ENCODE measurements around the gene HEG1.
A peak's percentile ranks its signal among the peaks of the same experiment; 100 is the strongest.

Gene HEG1

DNA sequence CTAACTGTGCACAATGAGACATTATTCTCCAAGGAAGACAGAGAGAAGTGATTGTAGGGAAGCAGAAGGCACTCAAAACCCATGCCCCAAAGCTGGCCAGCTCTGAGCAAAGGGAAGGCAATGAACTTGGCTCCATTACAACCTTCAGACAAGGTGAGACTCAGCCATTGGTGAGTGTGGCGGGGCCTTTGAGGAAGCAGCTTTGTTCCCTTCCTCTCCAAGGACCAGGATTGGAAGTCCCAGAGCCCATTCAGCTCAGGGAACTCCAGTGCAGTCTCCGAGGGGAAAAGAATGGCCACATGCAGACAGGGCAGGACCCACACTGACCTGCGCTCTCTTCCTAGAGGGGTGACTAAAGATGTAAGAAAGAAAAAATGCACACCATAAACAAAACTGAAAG, 23.1 kb downstream of the HEG1 start:
- H3K4me3 ChIP-seq (ENCODE audit: low read length), result no peak overlapping the region
- TF ChIP-seq, protein P1, sequence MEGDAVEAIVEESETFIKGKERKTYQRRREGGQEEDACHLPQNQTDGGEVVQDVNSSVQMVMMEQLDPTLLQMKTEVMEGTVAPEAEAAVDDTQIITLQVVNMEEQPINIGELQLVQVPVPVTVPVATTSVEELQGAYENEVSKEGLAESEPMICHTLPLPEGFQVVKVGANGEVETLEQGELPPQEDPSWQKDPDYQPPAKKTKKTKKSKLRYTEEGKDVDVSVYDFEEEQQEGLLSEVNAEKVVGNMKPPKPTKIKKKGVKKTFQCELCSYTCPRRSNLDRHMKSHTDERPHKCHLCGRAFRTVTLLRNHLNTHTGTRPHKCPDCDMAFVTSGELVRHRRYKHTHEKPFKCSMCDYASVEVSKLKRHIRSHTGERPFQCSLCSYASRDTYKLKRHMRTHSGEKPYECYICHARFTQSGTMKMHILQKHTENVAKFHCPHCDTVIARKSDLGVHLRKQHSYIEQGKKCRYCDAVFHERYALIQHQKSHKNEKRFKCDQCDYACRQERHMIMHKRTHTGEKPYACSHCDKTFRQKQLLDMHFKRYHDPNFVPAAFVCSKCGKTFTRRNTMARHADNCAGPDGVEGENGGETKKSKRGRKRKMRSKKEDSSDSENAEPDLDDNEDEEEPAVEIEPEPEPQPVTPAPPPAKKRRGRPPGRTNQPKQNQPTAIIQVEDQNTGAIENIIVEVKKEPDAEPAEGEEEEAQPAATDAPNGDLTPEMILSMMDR (IDR thresholded peaks at IDR 0.05; ENCODE audit: insufficient read depth, low read depth, low read length, missing control alignments), result no peak
- DNase-seq (ENCODE audit: low read depth), result no peak

DNA sequence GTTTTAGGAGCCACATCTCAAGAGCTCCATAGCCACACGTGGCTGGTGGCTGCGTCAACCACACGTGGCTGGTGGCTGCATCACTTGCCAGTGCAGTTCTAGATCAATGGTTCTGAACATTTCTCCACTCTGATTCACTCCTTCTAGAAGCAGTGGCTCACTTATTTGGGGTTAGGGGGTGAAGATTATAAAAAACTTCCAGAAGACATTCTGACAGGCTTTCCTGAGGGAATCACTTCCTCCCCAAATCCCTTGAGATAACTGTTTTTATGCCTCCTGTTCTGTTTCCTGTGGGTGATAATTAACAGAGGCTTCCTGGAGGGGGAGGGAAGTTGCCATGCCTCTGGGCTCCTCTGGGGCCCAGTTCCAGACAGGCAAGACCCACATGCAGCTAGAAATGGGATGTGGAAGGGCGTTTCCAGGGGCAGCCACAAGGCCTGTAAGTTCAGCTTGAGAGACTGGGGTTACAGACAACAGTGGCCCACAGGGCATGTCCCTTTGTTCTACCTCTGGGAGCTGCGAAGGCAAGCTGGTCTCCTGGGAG, 23.6 kb downstream of the HEG1 start:
- DNase-seq (ENCODE audit: low read depth), result no peak
- no peak overlapping the region for H3K4me3 ChIP-seq (ENCODE audit: low read length)
- TF ChIP-seq, protein P1 (IDR thresholded peaks at IDR 0.05; ENCODE audit: insufficient read depth, low read depth, low read length, missing control alignments), result no peak

DNA sequence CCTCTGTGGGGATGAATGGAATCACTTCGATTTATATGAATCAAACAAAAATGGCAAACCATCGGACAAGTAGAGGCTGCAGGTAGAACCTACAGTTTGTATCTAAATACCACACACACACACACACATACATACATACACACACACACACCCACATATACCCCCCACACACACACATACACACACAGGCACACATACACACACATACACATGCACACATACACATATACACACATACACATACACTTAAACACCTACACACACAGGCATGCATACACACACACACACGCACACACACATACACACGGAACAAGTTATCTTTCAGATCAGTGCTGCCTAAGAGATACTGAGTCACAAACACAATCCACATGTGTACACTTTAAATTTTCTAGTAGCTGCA, 24.3 kb downstream of the HEG1 start:
- no peak for DNase-seq (ENCODE audit: low read depth)
- TF ChIP-seq, protein P1 (IDR thresholded peaks at IDR 0.05; ENCODE audit: insufficient read depth, low read depth, low read length, missing control alignments), result no peak
- H3K4me3 ChIP-seq (ENCODE audit: low read length), result no peak overlapping the region

DNA sequence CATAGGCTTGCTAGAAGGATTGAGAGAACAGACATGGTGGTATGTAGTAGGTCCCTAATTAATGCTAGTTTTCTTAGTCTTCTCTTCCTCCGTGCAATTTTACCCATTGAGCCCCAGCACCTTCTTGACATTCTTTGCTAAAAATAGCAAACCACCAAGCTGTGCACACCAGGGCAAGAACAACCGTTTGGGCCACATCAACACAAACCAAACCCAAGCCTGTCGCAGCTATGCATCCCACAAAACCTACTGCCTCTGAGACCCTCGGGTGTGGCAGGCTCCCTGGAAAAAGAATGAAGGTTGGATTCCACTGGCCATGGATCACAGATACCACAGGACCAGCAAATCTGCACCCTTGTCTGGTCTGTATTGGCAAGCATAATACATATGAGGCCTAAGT, 27.1 kb downstream of the HEG1 start:
- no peak for DNase-seq (ENCODE audit: low read depth)
- no peak overlapping the region for H3K4me3 ChIP-seq (ENCODE audit: low read length)
- TF ChIP-seq, protein P1 (IDR thresholded peaks at IDR 0.05; ENCODE audit: insufficient read depth, low read depth, low read length, missing control alignments), result no peak

DNA sequence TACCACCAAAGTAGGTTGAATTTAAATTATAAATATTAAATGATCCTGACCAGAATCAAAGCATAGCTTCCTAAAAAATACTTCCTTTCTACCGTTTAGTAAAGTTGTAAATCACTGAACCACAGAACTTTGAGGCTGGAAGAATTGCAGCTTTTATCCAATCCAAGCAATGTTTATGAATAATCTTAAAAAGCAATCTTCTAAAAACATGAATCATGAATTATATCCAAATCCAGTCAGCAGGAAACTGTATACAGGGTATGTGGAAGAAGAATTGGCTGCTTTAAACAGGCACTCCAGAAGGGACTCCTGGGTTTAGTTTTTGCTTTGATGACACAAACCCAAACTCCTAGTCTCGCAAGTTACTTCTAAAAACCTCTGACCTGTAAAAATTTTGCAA, 30.2 kb downstream of the HEG1 start:
- H3K4me3 ChIP-seq (ENCODE audit: low read length), result no peak overlapping the region
- no peak for DNase-seq (ENCODE audit: low read depth)
- TF ChIP-seq, protein P1 (IDR thresholded peaks at IDR 0.05; ENCODE audit: insufficient read depth, low read depth, low read length, missing control alignments), result no peak

DNA sequence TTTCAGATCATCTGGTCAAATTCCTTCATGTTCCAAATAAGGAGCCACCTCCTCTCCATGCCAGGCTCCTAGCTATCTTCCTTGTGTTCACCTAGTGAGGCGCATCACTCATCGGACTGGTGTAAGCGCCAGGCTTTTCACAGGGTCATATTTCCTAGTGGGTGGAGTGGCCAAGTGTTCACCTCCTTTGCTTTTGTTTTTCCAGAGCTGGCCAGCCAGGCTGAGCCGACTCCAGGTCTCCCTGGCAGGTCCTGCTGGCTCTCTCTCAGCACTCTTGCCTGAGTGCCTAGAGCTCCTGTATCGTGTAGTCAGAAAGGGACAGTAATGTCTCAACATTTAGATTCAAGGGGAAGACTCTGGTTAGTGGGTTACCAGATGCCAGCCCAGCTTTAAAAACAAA, 31.0 kb downstream of the HEG1 start:
- no peak overlapping the region for H3K4me3 ChIP-seq (ENCODE audit: low read length)
- TF ChIP-seq, protein P1 (IDR thresholded peaks at IDR 0.05; ENCODE audit: insufficient read depth, low read depth, low read length, missing control alignments), result no peak
- DNase-seq (ENCODE audit: low read depth), result peak; percentile 39

DNA sequence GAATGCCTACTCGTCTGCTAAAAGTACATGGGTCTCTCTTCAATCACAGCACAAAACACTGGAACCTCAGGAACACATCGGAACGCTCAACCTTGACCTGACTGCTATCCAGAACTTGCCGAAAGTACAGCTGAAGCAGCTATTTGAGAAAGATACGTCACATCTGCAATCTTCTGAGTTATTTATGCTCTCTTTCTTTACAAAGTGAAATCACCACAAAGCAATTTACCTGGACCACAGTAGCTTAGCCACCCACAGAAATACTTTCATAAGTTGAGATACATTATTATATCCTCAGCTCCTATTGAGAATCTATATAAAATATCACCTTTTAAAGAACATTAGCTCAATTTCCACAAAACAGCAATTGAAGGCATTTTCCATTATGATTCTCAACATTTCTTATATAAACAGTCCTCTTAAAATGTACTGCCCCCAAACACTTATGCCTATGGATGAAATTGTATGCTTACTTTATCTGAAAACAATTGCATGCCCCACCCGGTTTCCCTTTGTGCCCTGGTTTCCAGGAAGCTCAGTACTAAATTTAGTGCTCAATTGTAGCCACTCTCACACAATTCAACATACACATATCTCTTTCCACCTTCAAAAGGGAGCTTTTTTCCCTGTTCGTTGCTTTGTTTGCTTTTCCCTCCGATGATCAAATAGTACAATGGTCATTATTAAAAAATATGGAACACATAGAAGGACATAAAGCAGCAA, 31.8 kb downstream of the HEG1 start:
- no peak for DNase-seq (ENCODE audit: low read depth)
- no peak overlapping the region for H3K4me3 ChIP-seq (ENCODE audit: low read length)
- TF ChIP-seq, protein P1 (IDR thresholded peaks at IDR 0.05; ENCODE audit: insufficient read depth, low read depth, low read length, missing control alignments), result no peak

Data from epithelial cell of esophagus (primary cell).